ENCODE results near the gene CAMKMT. TPM values are rescaled to one million over a fixed set of nuclear protein-coding genes. Genes with fewer than 3 reads are reported as not detected.

Gene CAMKMT
- total RNA-seq, 1 donor from 2014 or later, result 11.9 TPM

DNA sequence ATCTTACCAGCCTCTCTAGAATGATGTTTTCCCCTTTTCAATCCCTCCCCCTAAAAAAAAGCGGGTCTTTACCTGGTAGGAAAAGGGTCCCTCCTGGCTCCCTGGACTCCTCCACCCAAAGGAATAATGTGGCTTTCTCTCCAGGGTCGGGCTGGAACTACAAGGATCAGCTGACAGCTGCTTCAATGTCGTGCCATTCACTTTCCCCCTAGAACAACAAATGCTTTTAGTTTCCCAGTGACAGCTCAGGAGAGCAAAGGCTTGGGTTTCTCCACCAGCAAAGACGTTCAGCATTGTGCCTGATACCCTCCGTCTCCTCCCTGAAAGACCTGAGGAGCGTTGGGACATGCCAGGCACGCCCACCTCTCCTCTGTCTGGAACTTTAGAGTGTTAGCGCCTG is 405.9 kb downstream of the CAMKMT start:
- peaks cover 42% of the 10 kb centered on the region for H3K4me1 Mint-ChIP-seq
- H3K27ac Mint-ChIP-seq (ENCODE audit: unreplicated experiment), result no peak overlapping the region
- H3K36me3 Mint-ChIP-seq (ENCODE audit: low read depth), result no peaks in the 10 kb centered on the region
- TF ChIP-seq CTCF (conservative IDR thresholded peaks at IDR 0.05), result no peak
- H3K4me3 Mint-ChIP-seq, result no peak overlapping the region
- H3K27me3 Mint-ChIP-seq (ENCODE audit: low read depth), result peaks cover 93% of the 10 kb centered on the region
- no peak for DNase-seq (ENCODE audit: low read depth, low spot score)
- no peaks in the 10 kb centered on the region for H3K9me3 Mint-ChIP-seq

DNA sequence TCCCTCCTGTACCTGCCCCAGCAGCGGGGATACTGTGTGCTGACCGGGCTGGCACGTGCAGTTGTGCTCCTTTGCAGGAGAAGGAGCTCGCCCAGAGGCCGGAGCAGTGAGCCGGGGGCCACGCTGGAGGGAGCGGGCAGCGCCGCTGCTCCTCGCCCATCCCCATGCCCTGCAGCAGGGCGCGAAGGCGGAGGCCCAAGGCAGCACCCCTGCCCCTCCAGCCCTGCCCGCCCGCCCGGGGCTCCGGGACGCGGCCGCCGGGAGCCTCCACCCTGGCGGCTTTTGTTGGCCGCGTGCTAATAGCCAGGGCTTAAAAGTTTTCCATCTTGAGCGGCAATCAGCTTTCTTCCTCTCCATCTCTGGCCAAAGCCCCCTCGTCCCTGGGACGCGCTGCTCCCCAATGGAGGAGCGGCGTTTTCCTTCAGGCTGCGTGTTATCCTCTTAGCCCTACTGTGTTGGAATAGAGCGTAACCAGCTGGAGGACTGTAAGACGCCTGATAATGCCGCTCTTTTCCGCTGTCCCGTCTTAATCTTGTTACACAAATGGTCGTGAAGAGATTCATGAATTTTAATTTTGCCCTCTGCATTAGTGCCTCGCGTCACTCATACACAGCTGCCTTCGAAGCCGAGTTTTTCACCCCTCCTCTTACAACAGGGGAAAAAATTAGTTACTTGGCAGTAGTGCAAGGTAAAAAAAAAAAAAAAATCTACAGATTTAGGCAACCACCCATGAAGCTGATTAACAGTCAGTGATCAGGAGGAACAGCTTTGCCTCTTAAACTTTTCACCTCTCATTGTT is 406.9 kb downstream of the CAMKMT start:
- Mint-ChIP-seq H3K27me3 (ENCODE audit: low read depth) (peaks cover 91% of the 10 kb centered on the region), H3K9me3 (no peaks in the 10 kb centered on the region), H3K27ac (ENCODE audit: unreplicated experiment) (no peak overlapping the region), H3K36me3 (ENCODE audit: low read depth) (no peaks in the 10 kb centered on the region), H3K4me3 (peak overlapping the region; percentile 68), H3K4me1 (peaks cover 47% of the 10 kb centered on the region)
- no peak for TF ChIP-seq CTCF (conservative IDR thresholded peaks at IDR 0.05)
- DNase-seq (ENCODE audit: low read depth, low spot score), result no peak

GRCh38 chr2:44769349-44770011 is 407.7 kb downstream of the CAMKMT start:
- DNase-seq (ENCODE audit: low read depth, low spot score), result no peak
- Mint-ChIP-seq H3K27ac (ENCODE audit: unreplicated experiment) (no peak overlapping the region), H3K27me3 (ENCODE audit: low read depth) (peaks cover 91% of the 10 kb centered on the region), H3K36me3 (ENCODE audit: low read depth) (no peaks in the 10 kb centered on the region), H3K9me3 (no peaks in the 10 kb centered on the region), H3K4me3 (peak overlapping the region; percentile 58), H3K4me1 (peaks cover 47% of the 10 kb centered on the region)
- no peak for TF ChIP-seq CTCF (conservative IDR thresholded peaks at IDR 0.05)

- no peak overlapping the region for H3K27ac Mint-ChIP-seq (ENCODE audit: unreplicated experiment)
- H3K36me3 Mint-ChIP-seq (ENCODE audit: low read depth), result no peaks in the 10 kb centered on the region
- peak overlapping the region; percentile 58 for H3K4me3 Mint-ChIP-seq
- no peak for TF ChIP-seq CTCF (conservative IDR thresholded peaks at IDR 0.05)
- peaks cover 47% of the 10 kb centered on the region for H3K4me1 Mint-ChIP-seq
- no peak for DNase-seq (ENCODE audit: low read depth, low spot score)
- H3K27me3 Mint-ChIP-seq (ENCODE audit: low read depth), result peaks cover 93% of the 10 kb centered on the region
- no peaks in the 10 kb centered on the region for H3K9me3 Mint-ChIP-seq
Observed at GRCh38 chr2:44770221-44771195, 408.8 kb downstream of the CAMKMT start.

GRCh38 chr2:44771522-44771921 is 409.8 kb downstream of the CAMKMT start:
- H3K4me1 Mint-ChIP-seq, result peaks cover 47% of the 10 kb centered on the region

More at GRCh38 chr2:44771522-44771921, 409.8 kb downstream of the CAMKMT start:
- H3K4me3 Mint-ChIP-seq, result no peak overlapping the region
- no peak for TF ChIP-seq CTCF (conservative IDR thresholded peaks at IDR 0.05)
- DNase-seq (ENCODE audit: low read depth, low spot score), result no peak
- peaks cover 93% of the 10 kb centered on the region for H3K27me3 Mint-ChIP-seq (ENCODE audit: low read depth)
- H3K27ac Mint-ChIP-seq (ENCODE audit: unreplicated experiment), result no peak overlapping the region
- H3K9me3 Mint-ChIP-seq, result no peaks in the 10 kb centered on the region
- no peaks in the 10 kb centered on the region for H3K36me3 Mint-ChIP-seq (ENCODE audit: low read depth)

Data from neural crest cell (in vitro differentiated cells).